Left lung (tissue), 10 donors: ENCODE results near the gene ZC3H18. TPM values are rescaled to one million over a fixed set of nuclear protein-coding genes. Genes with fewer than 3 reads are reported as not detected.

Experiments used
- ATAC-seq: fragments of 200-7000 bp; cut with Tn5 transposase; one replicate; pipeline ENCODE4 v1.9.1; 2020; ENCODE audit warnings: moderate library complexity
- DNase-seq, 4 donors: peaks; one replicate each; pipeline ENCODE4 v3.0.0-alpha.2; 2013 to 2020
- H3K27ac ChIP-seq, 2 donors: fragments of 200-600 bp; sonication (generic) in 1 of 2; one replicate each; pipeline versions ENCODE4 v1.5.0 to v1.8.0; 2020 to 2021
- H3K27me3 ChIP-seq, 2 donors: fragments of 200-600 bp; sonication (generic) in 1 of 2; one replicate each; pipeline versions ENCODE4 v1.5.0 to v1.8.0; 2020 to 2021
- H3K36me3 ChIP-seq, 2 donors: fragments of 200-600 bp; sonication (generic) in 1 of 2; one replicate each; pipeline versions ENCODE4 v1.5.0 to v1.8.0; 2020 to 2021
- H3K4me1 ChIP-seq, 2 donors: fragments of 200-600 bp; one replicate each; pipeline ENCODE4 v1.8.0; 2021
- H3K4me3 ChIP-seq, 2 donors: fragments of 200-600 bp; sonication (generic) in 1 of 2; one replicate each; pipeline versions ENCODE4 v1.5.0 to v1.8.0; 2020 to 2021; ENCODE audit warnings: mild to moderate bottlenecking in 1 of 2
- H3K9me3 ChIP-seq, 2 donors: fragments of 200-600 bp; sonication (generic) in 1 of 2; one replicate each; pipeline versions ENCODE4 v1.5.0 to v1.8.0; 2020 to 2021
- intact Hi-C, 2 donors: fragments of 100-400 bp; cut with DNase I; formaldehyde crosslinking; loops; one replicate each; pipeline versions ENCODE4 v1.11.2 to v1.14.2; 2022
- polyA plus RNA-seq, 6 donors: library from polyadenylated mRNA; unstranded; fragments of 120-200 nt; gene quantifications; one replicate each; pipeline ENCODE4 v1.2.1, GENCODE V29; 2013; ENCODE audit not compliant: insufficient read length in 6 of 6
- total RNA-seq, 2 donors: library from RNA; stranded (reverse); fragmentation: NEBNext Ultra II Directional; extraction: Animal tissue kit (Norgen Biotek cat#: 25700); gene quantifications; one replicate each; pipeline ENCODE4 v1.2.1, GENCODE V29; 2021
- TF ChIP-seq, protein P1 (sequence below), 2 donors: fragments of 200-600 bp; sonication (generic) in 1 of 2; IDR thresholded peaks; one replicate each; pipeline versions ENCODE4 v1.5.0 to v1.8.0; 2021; ENCODE audit warnings: antibody characterized with exemption in 2 of 2
- donor health status: DM: no; HTN: yes; CAD: no.
- donor health status: DM: no; HTN: no; CAD: no.

The ZC3H18 gene
- total and polyA plus RNA-seq, 8 donors, result 33.8 to 53.1 (median 38.5) TPM

- Histone ChIP-seq H3K4me3 (peak overlapping the region; percentile 78 to 94), H3K4me1 (peaks cover 5 to 55% of the 10 kb centered on the region in 2 donors), H3K27ac (peak overlapping the region; percentile 75 to 90), H3K36me3 (peaks cover 0 to 68% of the 10 kb centered on the region in 2 donors), H3K9me3 (no peaks in the 10 kb centered on the region), H3K27me3 (no peaks in the 10 kb centered on the region)
- DNase-seq, result peak in 2 of 4 donors; percentile 71 to 80
- intact Hi-C loops, result no loop called here
- peak; percentile 54 for ATAC-seq
- TF ChIP-seq, protein P1, sequence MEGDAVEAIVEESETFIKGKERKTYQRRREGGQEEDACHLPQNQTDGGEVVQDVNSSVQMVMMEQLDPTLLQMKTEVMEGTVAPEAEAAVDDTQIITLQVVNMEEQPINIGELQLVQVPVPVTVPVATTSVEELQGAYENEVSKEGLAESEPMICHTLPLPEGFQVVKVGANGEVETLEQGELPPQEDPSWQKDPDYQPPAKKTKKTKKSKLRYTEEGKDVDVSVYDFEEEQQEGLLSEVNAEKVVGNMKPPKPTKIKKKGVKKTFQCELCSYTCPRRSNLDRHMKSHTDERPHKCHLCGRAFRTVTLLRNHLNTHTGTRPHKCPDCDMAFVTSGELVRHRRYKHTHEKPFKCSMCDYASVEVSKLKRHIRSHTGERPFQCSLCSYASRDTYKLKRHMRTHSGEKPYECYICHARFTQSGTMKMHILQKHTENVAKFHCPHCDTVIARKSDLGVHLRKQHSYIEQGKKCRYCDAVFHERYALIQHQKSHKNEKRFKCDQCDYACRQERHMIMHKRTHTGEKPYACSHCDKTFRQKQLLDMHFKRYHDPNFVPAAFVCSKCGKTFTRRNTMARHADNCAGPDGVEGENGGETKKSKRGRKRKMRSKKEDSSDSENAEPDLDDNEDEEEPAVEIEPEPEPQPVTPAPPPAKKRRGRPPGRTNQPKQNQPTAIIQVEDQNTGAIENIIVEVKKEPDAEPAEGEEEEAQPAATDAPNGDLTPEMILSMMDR (IDR thresholded peaks at IDR 0.05), result no peak
Measured at GRCh38 chr16:88649924-88650748, 79.9 kb downstream of the ZC3H18 start.

- DNase-seq, result peak in 3 of 4 donors; percentile 59 to 97 (median 90)
- no peaks in the 10 kb centered on the region for H3K27me3 ChIP-seq
- TF ChIP-seq, protein P1 (IDR thresholded peaks at IDR 0.05), result no peak
- H3K36me3 ChIP-seq, result peaks cover 0 to 68% of the 10 kb centered on the region in 2 donors
- H3K9me3 ChIP-seq, result no peaks in the 10 kb centered on the region
- peak within 1 kb of the TSS; percentile 75 to 90 for H3K27ac ChIP-seq
- peak within 1 kb of the TSS; percentile 78 to 94 for H3K4me3 ChIP-seq
- intact Hi-C loops, result no loop called here
- H3K4me1 ChIP-seq, result peaks cover 5 to 55% of the 10 kb centered on the region in 2 donors
- peak; percentile 95 for ATAC-seq
Measured at GRCh38 chr16:88650749-88651275, 80.6 kb downstream of the ZC3H18 start, which contains the start of gene CYBA. Gene CYBA (minus strand): TSS chr16:88651053. CDS start chr16:88651013, 40 bp downstream.

DNA sequence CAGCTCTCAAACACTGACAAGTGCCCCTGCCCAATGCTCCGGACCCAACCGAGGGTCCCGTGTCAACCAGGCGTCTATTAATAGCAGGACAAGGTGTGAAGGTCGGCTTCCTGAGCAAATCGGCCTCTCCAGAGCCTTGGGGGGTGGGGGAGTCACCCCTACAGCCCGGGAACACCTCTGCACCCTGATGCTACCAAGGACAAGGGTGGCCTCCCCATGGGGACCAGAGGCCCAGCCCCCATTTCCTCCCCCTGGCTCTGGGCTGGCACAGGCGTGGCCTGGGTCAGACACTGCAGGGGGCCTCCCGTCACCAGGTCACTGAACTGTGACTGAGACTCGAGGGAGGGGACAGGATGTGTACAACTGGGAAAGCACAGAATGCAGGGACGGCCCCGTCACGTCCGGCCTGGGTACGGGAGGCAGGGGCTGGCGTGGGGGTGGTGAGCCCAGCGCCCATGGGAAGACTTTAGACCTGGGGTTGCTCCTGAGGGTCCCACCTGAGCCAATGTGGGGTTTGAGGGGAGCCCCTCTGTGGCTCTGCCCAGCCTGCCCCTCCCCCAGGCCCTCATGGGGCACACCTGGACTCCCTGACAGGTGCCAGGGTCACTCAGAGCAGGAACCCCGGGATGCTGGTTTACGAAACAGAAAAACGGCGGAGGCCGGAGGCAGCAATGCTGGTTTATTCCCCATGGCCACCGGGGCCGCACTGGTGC lies 81.2 kb downstream of the ZC3H18 start:
- H3K36me3 ChIP-seq, result peaks cover 0 to 68% of the 10 kb centered on the region in 2 donors
- no peaks in the 10 kb centered on the region for H3K27me3 ChIP-seq
- H3K27ac ChIP-seq, result peak overlapping the region; percentile 75 to 90
- H3K9me3 ChIP-seq, result no peaks in the 10 kb centered on the region
- DNase-seq (peak in 3 of 4 donors; percentile 57 to 88 (median 74)), ATAC-seq (peak; percentile 43)
- H3K4me1 ChIP-seq, result peaks cover 5 to 53% of the 10 kb centered on the region in 2 donors
- intact Hi-C loops, result no loop called here
- peak overlapping the region; percentile 78 to 94 for H3K4me3 ChIP-seq
- TF ChIP-seq, protein P1 (IDR thresholded peaks at IDR 0.05), result no peak

DNA sequence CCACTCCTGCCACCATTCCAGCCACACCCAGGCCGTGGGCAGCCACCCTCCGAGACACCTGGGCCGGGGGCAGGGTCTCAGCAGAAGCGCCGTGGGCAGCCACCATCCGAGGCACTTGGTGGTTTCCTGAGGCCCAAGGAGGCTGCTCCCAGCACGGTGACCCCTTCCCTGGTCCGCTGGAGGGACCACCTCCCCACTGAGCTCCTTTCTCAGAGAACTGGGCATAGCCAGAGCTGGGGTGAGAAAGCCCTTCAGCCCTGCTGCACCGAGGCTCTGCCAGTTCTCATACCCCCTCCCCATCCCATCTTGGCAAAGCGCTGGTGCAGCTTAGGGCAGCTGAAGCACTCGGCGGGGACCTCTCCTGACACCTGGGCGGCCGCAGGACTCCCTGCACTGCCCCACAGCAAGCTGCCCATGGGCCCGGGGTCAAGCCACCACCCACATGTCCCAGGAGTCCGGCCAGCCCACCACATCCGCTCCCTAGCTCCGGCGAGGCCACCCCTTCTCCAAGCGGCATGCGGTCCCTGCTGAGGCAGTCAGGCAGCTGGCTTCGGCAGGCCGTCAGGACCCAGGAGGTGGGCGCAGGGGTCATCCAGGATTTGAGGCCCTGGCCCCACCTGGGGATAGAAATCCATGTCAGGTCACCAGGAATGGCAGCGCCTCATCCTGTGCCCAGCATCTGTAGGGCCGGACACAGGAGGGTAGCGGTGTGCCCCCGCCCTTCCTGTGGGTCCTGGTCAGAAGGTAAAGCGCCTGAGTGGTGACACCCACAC lies 82.0 kb downstream of the ZC3H18 start:
- H3K4me1 ChIP-seq, result peaks cover 5 to 51% of the 10 kb centered on the region in 2 donors
- TF ChIP-seq, protein P1 (IDR thresholded peaks at IDR 0.05), result no peak
- H3K27me3 ChIP-seq, result no peaks in the 10 kb centered on the region
- ATAC-seq (no peak), DNase-seq (peak in 1 of 4 donors; percentile 82)
- peaks cover 0 to 69% of the 10 kb centered on the region in 2 donors for H3K36me3 ChIP-seq
- peak overlapping the region in 1 of 2 donors; percentile 78 for H3K4me3 ChIP-seq
- H3K27ac ChIP-seq, result peak overlapping the region; percentile 75 to 90
- H3K9me3 ChIP-seq, result no peaks in the 10 kb centered on the region
- intact Hi-C loops, result no loop called here
